OCI-LY7 (cell line): ENCODE measurements around the gene MAP7D3.

Experiments
- EZH2phosphoT487 ChIP-seq: fragments of 200-600 bp; sonication (generic); IDR thresholded peaks from 2 replicates; pipeline ENCODE4 v1.6.1; 2018; ENCODE audit warnings: low read depth, borderline replicate concordance, mild to moderate bottlenecking, mixed run types, antibody characterized with exemption, low read length, moderate library complexity, mixed read lengths
- TF ChIP-seq, protein P1 (sequence below): fragments of 200-600 bp; sonication (generic); conservative IDR thresholded peaks from 2 replicates; pipeline ENCODE4 v1.5.1; 2014; ENCODE audit warnings: mild to moderate bottlenecking, antibody characterized with exemption, low read length, moderate library complexity, mixed read lengths

GRCh38 chrX:136219893-136220292, 31.3 kb downstream of the MAP7D3 start:
- TF ChIP-seq, protein P1, sequence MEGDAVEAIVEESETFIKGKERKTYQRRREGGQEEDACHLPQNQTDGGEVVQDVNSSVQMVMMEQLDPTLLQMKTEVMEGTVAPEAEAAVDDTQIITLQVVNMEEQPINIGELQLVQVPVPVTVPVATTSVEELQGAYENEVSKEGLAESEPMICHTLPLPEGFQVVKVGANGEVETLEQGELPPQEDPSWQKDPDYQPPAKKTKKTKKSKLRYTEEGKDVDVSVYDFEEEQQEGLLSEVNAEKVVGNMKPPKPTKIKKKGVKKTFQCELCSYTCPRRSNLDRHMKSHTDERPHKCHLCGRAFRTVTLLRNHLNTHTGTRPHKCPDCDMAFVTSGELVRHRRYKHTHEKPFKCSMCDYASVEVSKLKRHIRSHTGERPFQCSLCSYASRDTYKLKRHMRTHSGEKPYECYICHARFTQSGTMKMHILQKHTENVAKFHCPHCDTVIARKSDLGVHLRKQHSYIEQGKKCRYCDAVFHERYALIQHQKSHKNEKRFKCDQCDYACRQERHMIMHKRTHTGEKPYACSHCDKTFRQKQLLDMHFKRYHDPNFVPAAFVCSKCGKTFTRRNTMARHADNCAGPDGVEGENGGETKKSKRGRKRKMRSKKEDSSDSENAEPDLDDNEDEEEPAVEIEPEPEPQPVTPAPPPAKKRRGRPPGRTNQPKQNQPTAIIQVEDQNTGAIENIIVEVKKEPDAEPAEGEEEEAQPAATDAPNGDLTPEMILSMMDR = no peak
- TF ChIP-seq EZH2phosphoT487 = no peak
